Suprapubic skin (tissue), 4 donors: Measurements from ENCODE around the gene ASGR1. TPM values are rescaled to one million over a fixed set of nuclear protein-coding genes. Genes with fewer than 3 reads are reported as not detected.
A peak's percentile ranks its signal among the peaks of the same experiment; 100 is the strongest.

Source experiments
- DNase-seq, 2 donors: peaks; one replicate each; pipeline ENCODE4 v3.0.0-alpha.2; 2019; ENCODE audit warnings: low spot score in 2 of 2
- H3K27ac ChIP-seq: fragments of 200-600 bp; sonication (generic); one replicate; pipeline ENCODE4 v1.5.1; 2019
- H3K27me3 ChIP-seq: fragments of 200-600 bp; sonication (generic); one replicate; pipeline ENCODE4 v1.5.1; 2019
- H3K36me3 ChIP-seq: fragments of 200-600 bp; sonication (generic); one replicate; pipeline ENCODE4 v1.5.1; 2019
- H3K4me1 ChIP-seq: fragments of 200-600 bp; sonication (generic); one replicate; pipeline ENCODE4 v1.5.1; 2019
- H3K4me3 ChIP-seq: fragments of 200-600 bp; sonication (generic); one replicate; pipeline ENCODE4 v1.5.1; 2019; ENCODE audit warnings: mild to moderate bottlenecking
- H3K9me3 ChIP-seq: fragments of 200-600 bp; sonication (generic); one replicate; pipeline ENCODE4 v1.5.1; 2019
- CTCF ChIP-seq, 2 donors: fragments of 200-600 bp in 1 of 2; fragments of 450-650 bp in 1 of 2; sonication (generic) in 1 of 2; IDR thresholded peaks; one replicate each; pipeline ENCODE4 v1.5.1; 2016 to 2019; ENCODE audit warnings: antibody characterized with exemption in 2 of 2, mild to moderate bottlenecking in 1 of 2, moderate library complexity in 1 of 2
- EP300 ChIP-seq: sonication (generic); formaldehyde crosslinking; IDR thresholded peaks from one replicate; pipeline ENCODE4 v1.6.1; 2017; ENCODE audit warnings: antibody characterized with exemption
- POLR2A ChIP-seq, 2 donors: fragments of 450-650 bp; IDR thresholded peaks; one replicate each; pipeline ENCODE4 v1.6.1; 2017; ENCODE audit warnings: antibody characterized with exemption in 2 of 2, mild to moderate bottlenecking in 2 of 2, moderate library complexity in 2 of 2
- POLR2AphosphoS5 ChIP-seq, 3 donors: sonication (generic); formaldehyde crosslinking; IDR thresholded peaks; one replicate each; pipeline ENCODE4 v1.6.1; 2017; ENCODE audit warnings: antibody characterized with exemption in 3 of 3
- whole genome bisulfite sequencing: methylation state at CpG from one replicate; pipeline ENCODE4 v1.1.5; 2018; 5-methylcytosine and 5-hydroxymethylcytosine counted together
- total RNA-seq, 4 donors: library from RNA; depleted of rRNA; stranded (reverse); fragments of >200 nt; gene quantifications; one replicate each; pipeline ENCODE4 v1.1.0, GENCODE V29; 2016

The ASGR1 gene
- total RNA-seq, 4 donors from 2014 or later, result 1.3 to 2.3 (median 2.0) TPM

- Histone ChIP-seq H3K4me3 (peak overlapping the region; percentile 49), H3K4me1 (peaks cover 14% of the 10 kb centered on the region), H3K27ac (no peak overlapping the region), H3K36me3 (peaks cover 16% of the 10 kb centered on the region), H3K27me3 (no peaks in the 10 kb centered on the region), H3K9me3 (no peaks in the 10 kb centered on the region)
- WGBS, result 46% methylated on average over 15 of the region's 15 CpGs
- TF ChIP-seq POLR2AphosphoS5 (IDR thresholded peaks at IDR 0.05) (no peak), POLR2A (IDR thresholded peaks at IDR 0.05) (no peak), CTCF (IDR thresholded peaks at IDR 0.05) (no peak), EP300 (no peak)
- DNase-seq, result peak in 1 of 2 donors; percentile 48
Measured at GRCh38 chr17:7205561-7205960, 26.4 kb upstream of the ASGR1 start.

GRCh38 chr17:7204828-7205461, 25.8 kb upstream of the ASGR1 start:
- peaks cover 16% of the 10 kb centered on the region for H3K36me3 ChIP-seq
- TF ChIP-seq EP300 (no peak), POLR2A (IDR thresholded peaks at IDR 0.05) (no peak), POLR2AphosphoS5 (IDR thresholded peaks at IDR 0.05) (peak in 1 of 3 donors; percentile 45), CTCF (IDR thresholded peaks at IDR 0.05) (no peak)
- no peaks in the 10 kb centered on the region for H3K27me3 ChIP-seq
- 3% methylated on average over 29 of the region's 34 CpGs for WGBS
- peaks cover 14% of the 10 kb centered on the region for H3K4me1 ChIP-seq
- H3K4me3 ChIP-seq, result peak overlapping the region; percentile 49
- H3K27ac ChIP-seq, result no peak overlapping the region
- H3K9me3 ChIP-seq, result no peaks in the 10 kb centered on the region
- DNase-seq, result peak; percentile 93 to 94

GRCh38 chr17:7204336-7204735, 25.2 kb upstream of the ASGR1 start:
- 65% methylated on average over 15 of the region's 15 CpGs for WGBS
- TF ChIP-seq EP300 (no peak), POLR2AphosphoS5 (IDR thresholded peaks at IDR 0.05) (no peak), POLR2A (IDR thresholded peaks at IDR 0.05) (no peak), CTCF (IDR thresholded peaks at IDR 0.05) (no peak)

GRCh38 chr17:7203391-7203790, 24.2 kb upstream of the ASGR1 start:
- H3K9me3 ChIP-seq, result no peaks in the 10 kb centered on the region
- H3K27me3 ChIP-seq, result no peaks in the 10 kb centered on the region
- TF ChIP-seq POLR2AphosphoS5 (IDR thresholded peaks at IDR 0.05) (no peak), CTCF (IDR thresholded peaks at IDR 0.05) (no peak), EP300 (no peak), POLR2A (IDR thresholded peaks at IDR 0.05) (no peak)
- no peak overlapping the region for H3K27ac ChIP-seq
- peaks cover 14% of the 10 kb centered on the region for H3K4me1 ChIP-seq
- peaks cover 16% of the 10 kb centered on the region for H3K36me3 ChIP-seq
- 95% methylated on average over 14 of the region's 16 CpGs for WGBS
- peak in 1 of 2 donors; percentile 61 for DNase-seq
- no peak overlapping the region for H3K4me3 ChIP-seq

More at GRCh38 chr17:7204336-7204735, 25.2 kb upstream of the ASGR1 start:
- H3K36me3 ChIP-seq, result peaks cover 16% of the 10 kb centered on the region
- peak in 1 of 2 donors; percentile 59 for DNase-seq
- peak overlapping the region; percentile 49 for H3K4me3 ChIP-seq
- no peak overlapping the region for H3K27ac ChIP-seq
- no peaks in the 10 kb centered on the region for H3K27me3 ChIP-seq
- peaks cover 14% of the 10 kb centered on the region for H3K4me1 ChIP-seq
- no peaks in the 10 kb centered on the region for H3K9me3 ChIP-seq

GRCh38 chr17:7196651-7197401, 17.7 kb upstream of the ASGR1 start:
- no peaks in the 10 kb centered on the region for H3K27me3 ChIP-seq
- no peaks in the 10 kb centered on the region for H3K4me1 ChIP-seq
- DNase-seq, result peak in 1 of 2 donors; percentile 53
- H3K9me3 ChIP-seq, result no peaks in the 10 kb centered on the region
- TF ChIP-seq POLR2AphosphoS5 (IDR thresholded peaks at IDR 0.05) (no peak), POLR2A (IDR thresholded peaks at IDR 0.05) (no peak), EP300 (no peak), CTCF (IDR thresholded peaks at IDR 0.05) (no peak)
- H3K27ac ChIP-seq, result no peak overlapping the region
- peaks cover 38% of the 10 kb centered on the region for H3K36me3 ChIP-seq
- 93% methylated on average over 22 of the region's 22 CpGs for WGBS
- no peak overlapping the region for H3K4me3 ChIP-seq
